Loucy (cell line): Measurements from ENCODE around the gene HIVEP2.

Experiments used
- H2AFZ ChIP-seq: fragments of 200-600 bp; sonication (generic); 2 replicates; pipeline ENCODE4 v1.6.0; 2016; ENCODE audit warnings: antibody characterized with exemption, mild to moderate bottlenecking, low read length, moderate library complexity
- H3F3A ChIP-seq: fragments of 200-600 bp; 2 replicates; pipeline ENCODE4 v1.6.0; 2016; ENCODE audit warnings: antibody characterized with exemption, low read depth, mild to moderate bottlenecking
- H3K27me3 ChIP-seq: fragments of 200-600 bp; sonication (generic); 2 replicates; pipeline ENCODE4 v1.6.1; 2014; ENCODE audit warnings: low read length, mild to moderate bottlenecking; ENCODE audit not compliant: insufficient read depth, poor library complexity, severe bottlenecking
- H3K36me3 ChIP-seq: fragments of 200-600 bp; sonication (generic); 2 replicates; pipeline ENCODE4 v1.6.1; 2016; ENCODE audit warnings: low read length; ENCODE audit not compliant: insufficient read depth
- H3K4me1 ChIP-seq: fragments of 200-600 bp; sonication (generic); 2 replicates; pipeline ENCODE4 v1.5.1; 2014; ENCODE audit warnings: low read length, mild to moderate bottlenecking; ENCODE audit not compliant: insufficient read depth, poor library complexity, severe bottlenecking
- H3K4me2 ChIP-seq: fragments of 200-600 bp; sonication (generic); 2 replicates; pipeline ENCODE4 v1.6.0; 2014; ENCODE audit warnings: antibody characterized with exemption, low read length, low read depth, mild to moderate bottlenecking; ENCODE audit not compliant: poor library complexity, severe bottlenecking
- H3K4me3 ChIP-seq: fragments of 200-600 bp; sonication (generic); 2 replicates; pipeline ENCODE4 v1.5.1; 2014; ENCODE audit warnings: low read length, mild to moderate bottlenecking, mixed read lengths; ENCODE audit not compliant: poor library complexity, severe bottlenecking
- H3K79me2 ChIP-seq: fragments of 200-600 bp; sonication (generic); 2 replicates; pipeline ENCODE4 v1.6.1; 2014; ENCODE audit warnings: low read length; ENCODE audit not compliant: insufficient read depth
- H3K9ac ChIP-seq: fragments of 200-600 bp; sonication (generic); 2 replicates; pipeline ENCODE4 v1.6.0; 2014; ENCODE audit warnings: mild to moderate bottlenecking, low read depth, low read length, moderate library complexity; ENCODE audit not compliant: poor library complexity, severe bottlenecking
- H3K9me2 ChIP-seq: fragments of 200-600 bp; sonication (generic); replicated peaks from 2 replicates; pipeline ENCODE4 v1.6.1; 2016; ENCODE audit warnings: low read depth, low read length, mixed read lengths
- H3K9me3 ChIP-seq: fragments of 200-600 bp; sonication (generic); 2 replicates; pipeline ENCODE4 v1.6.1; 2014; ENCODE audit warnings: mild to moderate bottlenecking, antibody characterized with exemption, low read length, low read depth; ENCODE audit not compliant: insufficient read depth
- H4K20me1 ChIP-seq: fragments of 200-600 bp; sonication (generic); 2 replicates; pipeline ENCODE4 v1.6.0; 2014; ENCODE audit warnings: antibody characterized with exemption, low read length, mild to moderate bottlenecking; ENCODE audit not compliant: insufficient read depth, poor library complexity, severe bottlenecking
- CTCF ChIP-seq: fragments of 200-600 bp; sonication (generic); conservative IDR thresholded peaks from 2 replicates; pipeline ENCODE4 v1.5.1; 2014; ENCODE audit warnings: mild to moderate bottlenecking, antibody characterized with exemption, low read length
- EZH2phosphoT487 ChIP-seq: fragments of 200-600 bp; IDR thresholded peaks from 2 replicates; pipeline ENCODE4 v1.6.1; 2018; ENCODE audit warnings: antibody characterized with exemption, mild to moderate bottlenecking, moderate library complexity, borderline replicate concordance

The HIVEP2 gene

GRCh38 chr6:142706210-142706609, 238.8 kb downstream of the HIVEP2 start:
- H3K4me1 ChIP-seq: peaks cover 15% of the 10 kb centered on the region

GRCh38 chr6:142705054-142705453, 239.9 kb downstream of the HIVEP2 start:
- Histone ChIP-seq H3K4me3 (no peak overlapping the region), H3K36me3 (no peaks in the 10 kb centered on the region), H3K9me3 (no peaks in the 10 kb centered on the region), H3K27me3 (no peaks in the 10 kb centered on the region), H2AFZ (peak overlapping the region; percentile 41; the same call in 1 of the 2 replicates), H3K9me2 (no peaks in the 10 kb centered on the region), H3K9ac (no peak overlapping the region), H3K4me2 (no peak overlapping the region), H3K4me1 (peaks cover 15% of the 10 kb centered on the region), H3F3A (peaks cover 2% of the 10 kb centered on the region; the same call in 1 of the 2 replicates), H3K79me2 (no peaks in the 10 kb centered on the region), H4K20me1 (no peaks in the 10 kb centered on the region)
- TF ChIP-seq EZH2phosphoT487 (no peak), CTCF (no peak)

More at GRCh38 chr6:142706210-142706609, 238.8 kb downstream of the HIVEP2 start:
- no peaks in the 10 kb centered on the region for H3K9me3 ChIP-seq
- peaks cover 2% of the 10 kb centered on the region; the same call in 1 of the 2 replicates for H3F3A ChIP-seq
- H3K9ac ChIP-seq: no peak overlapping the region
- H3K79me2 ChIP-seq: no peaks in the 10 kb centered on the region
- H3K4me2 ChIP-seq: peak overlapping the region; percentile 43
- peak overlapping the region; percentile 79 for H2AFZ ChIP-seq
- TF ChIP-seq EZH2phosphoT487: no peak
- TF ChIP-seq CTCF: no peak
- no peaks in the 10 kb centered on the region for H3K27me3 ChIP-seq
- no peaks in the 10 kb centered on the region for H4K20me1 ChIP-seq
- H3K36me3 ChIP-seq: no peaks in the 10 kb centered on the region
- H3K4me3 ChIP-seq: peak overlapping the region; percentile 12
- no peaks in the 10 kb centered on the region for H3K9me2 ChIP-seq

GRCh38 chr6:142702501-142703460, 242.2 kb downstream of the HIVEP2 start:
- Histone ChIP-seq H3K9ac (no peak overlapping the region), H3K36me3 (no peaks in the 10 kb centered on the region), H4K20me1 (no peaks in the 10 kb centered on the region), H3K4me3 (no peak overlapping the region), H3F3A (no peaks in the 10 kb centered on the region), H3K79me2 (no peaks in the 10 kb centered on the region), H3K4me1 (peaks cover 15% of the 10 kb centered on the region), H3K9me2 (no peaks in the 10 kb centered on the region), H3K9me3 (no peaks in the 10 kb centered on the region), H3K27me3 (no peaks in the 10 kb centered on the region), H2AFZ (peak overlapping the region; percentile 66; the same call in 1 of the 2 replicates), H3K4me2 (no peak overlapping the region)
- TF ChIP-seq CTCF (no peak), EZH2phosphoT487 (no peak)
